Right atrium auricular region (tissue), 2 donors: Measurements from ENCODE around the gene SYPL2. TPM values are rescaled to one million over a fixed set of nuclear protein-coding genes. Genes with fewer than 3 reads are reported as not detected.

Experiments
- DNase-seq: peaks from one replicate; pipeline ENCODE4 v3.0.0-alpha.2; 2019; ENCODE audit warnings: low spot score
- H3K27ac ChIP-seq, 2 donors: fragments of 200-600 bp; sonication (generic); 1 replicate in 1 of 2; 2 replicates in 1 of 2; pipeline ENCODE4 v1.5.1; 2016 to 2019
- H3K27me3 ChIP-seq, 2 donors: fragments of 200-600 bp; sonication (generic); one replicate each; pipeline versions ENCODE4 v1.5.1 to v1.6.0; 2017 to 2019
- H3K36me3 ChIP-seq: fragments of 200-600 bp; sonication (generic); one replicate; pipeline ENCODE4 v1.5.1; 2016
- H3K4me1 ChIP-seq, 2 donors: fragments of 200-600 bp; sonication (generic); one replicate each; pipeline versions ENCODE4 v1.5.1 to v1.6.0; 2017 to 2019
- H3K4me3 ChIP-seq, 2 donors: fragments of 200-600 bp; sonication (generic); 1 replicate in 1 of 2; 2 replicates in 1 of 2; pipeline ENCODE4 v1.5.1; 2017 to 2019; ENCODE audit warnings: mild to moderate bottlenecking in 1 of 2, moderate library complexity in 1 of 2
- H3K9me3 ChIP-seq, 2 donors: fragments of 200-600 bp; sonication (generic); one replicate each; pipeline ENCODE4 v1.5.1; 2019
- CTCF ChIP-seq, 2 donors: fragments of 200-600 bp; sonication (generic); IDR thresholded peaks; one replicate each; pipeline ENCODE4 v1.5.1; 2019; ENCODE audit warnings: antibody characterized with exemption in 2 of 2
- total RNA-seq, 2 donors: library from RNA; depleted of rRNA; stranded (reverse); fragments of >200 nt; gene quantifications; one replicate each; pipeline ENCODE4 v1.1.0, GENCODE V29; 2016

SYPL2 gene
- total RNA-seq, 2 donors from 2014 or later, result 4.7 to 9.6 TPM

- Histone ChIP-seq H3K27ac (no peak overlapping the region), H3K9me3 (no peaks in the 10 kb centered on the region), H3K36me3 (no peaks in the 10 kb centered on the region), H3K4me1 (peaks cover 0 to 11% of the 10 kb centered on the region in 2 donors), H3K4me3 (no peak overlapping the region), H3K27me3 (no peaks in the 10 kb centered on the region)
- DNase-seq, result no peak
- TF ChIP-seq CTCF (IDR thresholded peaks at IDR 0.05), result no peak
Measured at GRCh38 chr1:109474697-109475096, 8.4 kb downstream of the SYPL2 start.

GRCh38 chr1:109475261-109475660 lies 8.9 kb downstream of the SYPL2 start:
- Histone ChIP-seq H3K4me3 (no peak overlapping the region), H3K27me3 (no peaks in the 10 kb centered on the region), H3K4me1 (peaks cover 0 to 11% of the 10 kb centered on the region in 2 donors), H3K36me3 (no peaks in the 10 kb centered on the region), H3K27ac (no peak overlapping the region), H3K9me3 (no peaks in the 10 kb centered on the region)
- DNase-seq, result no peak
- TF ChIP-seq CTCF (IDR thresholded peaks at IDR 0.05), result no peak

- Histone ChIP-seq H3K27ac (no peak overlapping the region), H3K4me3 (no peak overlapping the region), H3K9me3 (no peaks in the 10 kb centered on the region), H3K4me1 (peaks cover 0 to 11% of the 10 kb centered on the region in 2 donors), H3K27me3 (no peaks in the 10 kb centered on the region), H3K36me3 (no peaks in the 10 kb centered on the region)
- no peak for TF ChIP-seq CTCF (IDR thresholded peaks at IDR 0.05)
- DNase-seq, result no peak
Measured at GRCh38 chr1:109476825-109477224, 10.5 kb downstream of the SYPL2 start.

- Histone ChIP-seq H3K27me3 (no peaks in the 10 kb centered on the region), H3K27ac (no peak overlapping the region), H3K4me1 (peaks cover 0 to 12% of the 10 kb centered on the region in 2 donors), H3K4me3 (no peak overlapping the region), H3K36me3 (no peaks in the 10 kb centered on the region), H3K9me3 (no peaks in the 10 kb centered on the region)
- no peak for TF ChIP-seq CTCF (IDR thresholded peaks at IDR 0.05)
- DNase-seq, result no peak
Measured at GRCh38 chr1:109477821-109478220, 11.5 kb downstream of the SYPL2 start.

GRCh38 chr1:109478806-109479205 lies 12.5 kb downstream of the SYPL2 start:
- no peak for DNase-seq
- no peak for TF ChIP-seq CTCF (IDR thresholded peaks at IDR 0.05)
- Histone ChIP-seq H3K36me3 (no peaks in the 10 kb centered on the region), H3K4me3 (no peak overlapping the region), H3K27me3 (no peaks in the 10 kb centered on the region), H3K9me3 (no peaks in the 10 kb centered on the region), H3K4me1 (peaks cover 0 to 18% of the 10 kb centered on the region in 2 donors), H3K27ac (no peak overlapping the region)

- Histone ChIP-seq H3K9me3 (no peaks in the 10 kb centered on the region), H3K4me1 (peaks cover 0 to 20% of the 10 kb centered on the region in 2 donors), H3K27me3 (no peaks in the 10 kb centered on the region), H3K27ac (no peak overlapping the region), H3K4me3 (no peak overlapping the region), H3K36me3 (no peaks in the 10 kb centered on the region)
- no peak for TF ChIP-seq CTCF (IDR thresholded peaks at IDR 0.05)
- no peak for DNase-seq
Measured at GRCh38 chr1:109479311-109479710, 13.0 kb downstream of the SYPL2 start.
